Right forelimb (tissue), 1 donor: ENCODE measurements around the gene CDH22.

Experiments
- DNase-seq: peaks from one replicate; pipeline ENCODE4 v3.0.0-alpha.2; 2018

The CDH22 gene

DNA sequence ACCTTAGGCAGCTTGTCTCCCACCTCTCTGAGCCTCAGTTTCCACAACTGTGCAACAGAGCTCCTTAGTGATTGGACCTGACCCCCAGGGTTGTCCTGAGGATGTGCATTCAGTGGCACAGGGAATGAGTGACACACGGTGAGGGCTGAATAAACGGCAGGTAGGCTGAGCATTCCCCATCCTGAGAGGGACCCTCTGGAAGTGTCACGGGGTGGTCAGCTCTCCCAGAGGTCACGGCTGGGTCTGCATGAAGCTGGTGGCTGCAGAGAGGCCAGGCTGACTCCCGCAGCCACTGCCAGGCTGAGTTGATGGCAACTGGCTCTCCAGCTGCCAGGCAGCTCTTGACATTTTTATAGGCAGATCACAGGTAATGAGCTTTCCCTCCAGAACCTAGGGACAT, 147.6 kb downstream of the CDH22 start:
- DNase-seq, result no peak

DNA sequence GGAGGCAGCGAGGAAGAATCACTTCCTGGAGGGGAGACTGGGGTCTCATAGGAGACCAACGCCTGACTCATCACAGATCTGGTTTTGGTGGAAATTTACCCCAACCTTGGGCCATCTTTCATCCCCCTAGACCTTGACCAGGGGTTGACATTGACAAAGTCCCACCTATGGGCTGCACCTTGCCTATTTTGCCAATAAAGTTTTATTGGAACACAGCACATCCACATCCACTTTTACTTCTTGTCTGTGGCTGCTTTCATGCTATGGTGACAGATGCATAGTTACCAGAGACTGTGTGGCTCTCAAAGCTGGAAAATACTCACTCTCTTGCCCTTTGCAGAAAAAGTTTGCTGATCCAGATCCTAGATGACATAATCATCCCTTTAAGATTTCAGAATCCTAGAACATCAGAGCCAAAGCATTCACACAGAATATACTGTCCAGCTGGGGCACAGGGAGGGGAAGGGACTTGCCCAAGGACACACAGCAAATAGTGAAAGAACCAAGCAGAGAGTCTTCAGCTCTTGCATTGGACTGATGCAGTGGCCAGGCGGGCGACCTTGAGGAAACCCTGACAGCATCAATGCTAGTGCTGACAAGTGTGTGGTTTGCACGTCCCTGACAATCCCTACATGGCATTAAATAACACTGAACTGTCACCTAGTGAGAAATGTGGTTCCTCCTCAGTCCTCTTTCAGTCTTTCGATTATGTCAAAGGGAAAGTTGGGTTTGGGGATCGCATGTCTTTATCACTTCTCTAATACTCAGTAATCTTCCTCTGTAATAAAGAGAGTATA, 149.0 kb downstream of the CDH22 start:
- DNase-seq, result no peak

DNA sequence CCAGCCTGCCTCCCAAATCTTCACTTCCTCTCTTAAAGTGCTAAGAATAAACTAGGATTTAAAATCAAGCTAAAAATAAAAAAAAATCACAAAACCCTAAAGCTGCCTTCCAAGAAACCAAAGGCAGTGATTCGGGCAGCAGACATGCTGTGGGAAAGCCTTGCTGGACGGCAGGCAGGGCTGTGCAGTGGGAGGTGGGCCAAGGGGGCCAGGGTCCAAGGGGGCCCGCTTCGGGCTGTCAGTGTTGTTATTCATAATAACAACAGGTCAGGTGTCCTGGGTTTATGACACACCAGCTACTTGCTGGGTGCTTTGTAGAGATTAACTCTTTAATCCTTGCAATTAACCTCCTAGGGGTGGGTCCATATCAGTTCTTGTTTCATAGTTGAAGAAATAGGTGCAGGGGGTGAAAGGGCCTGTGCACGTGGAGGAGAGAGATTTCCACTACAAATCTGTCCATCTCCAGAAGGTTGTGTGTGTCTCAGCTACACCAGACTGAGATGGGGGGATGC, 149.8 kb downstream of the CDH22 start:
- no peak for DNase-seq

DNA sequence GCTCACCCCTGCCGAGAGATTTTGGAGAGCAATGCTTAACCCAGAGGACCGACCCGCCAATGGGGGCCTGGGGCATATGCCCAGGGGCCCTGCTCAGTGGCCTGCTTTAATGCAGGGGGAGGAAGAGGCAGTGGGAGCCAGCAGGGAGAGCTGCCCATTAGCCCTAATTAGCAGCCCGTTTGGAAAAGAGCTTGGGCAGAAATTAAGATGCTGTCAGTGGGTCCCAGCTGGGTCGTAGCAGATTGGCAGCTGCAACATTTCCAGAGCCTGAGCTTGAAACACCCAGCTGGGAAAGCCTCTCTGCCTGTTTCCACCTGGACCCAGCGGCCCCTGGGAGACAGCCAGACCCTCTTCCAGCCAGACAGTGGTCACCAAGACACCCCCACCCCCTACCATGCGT, 150.7 kb downstream of the CDH22 start:
- DNase-seq, result no peak

DNA sequence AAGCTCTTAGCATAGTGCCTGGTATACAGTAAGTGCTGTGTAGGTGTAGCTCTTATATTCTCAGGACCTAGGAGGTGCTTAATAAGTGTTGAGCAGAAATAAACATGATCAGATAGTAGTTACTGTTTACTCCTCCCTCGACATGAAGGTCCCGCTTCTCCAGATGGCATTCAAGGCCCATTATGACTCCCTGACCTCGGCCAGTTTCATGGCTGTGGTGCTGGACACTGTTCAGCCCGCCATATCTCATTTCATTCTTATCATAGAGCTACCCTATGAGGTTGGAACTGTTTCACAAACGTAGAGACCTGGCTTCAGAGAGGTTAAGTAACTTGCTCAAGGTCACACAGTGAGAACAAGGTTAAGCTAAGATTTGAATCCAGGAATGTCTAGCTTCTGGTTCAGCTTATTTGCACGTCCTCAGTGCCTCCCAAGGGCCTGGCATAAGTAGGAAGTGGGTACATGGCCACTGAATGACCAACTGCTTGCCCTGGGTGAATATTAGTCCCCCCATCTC, 151.2 kb downstream of the CDH22 start:
- DNase-seq, result no peak

DNA sequence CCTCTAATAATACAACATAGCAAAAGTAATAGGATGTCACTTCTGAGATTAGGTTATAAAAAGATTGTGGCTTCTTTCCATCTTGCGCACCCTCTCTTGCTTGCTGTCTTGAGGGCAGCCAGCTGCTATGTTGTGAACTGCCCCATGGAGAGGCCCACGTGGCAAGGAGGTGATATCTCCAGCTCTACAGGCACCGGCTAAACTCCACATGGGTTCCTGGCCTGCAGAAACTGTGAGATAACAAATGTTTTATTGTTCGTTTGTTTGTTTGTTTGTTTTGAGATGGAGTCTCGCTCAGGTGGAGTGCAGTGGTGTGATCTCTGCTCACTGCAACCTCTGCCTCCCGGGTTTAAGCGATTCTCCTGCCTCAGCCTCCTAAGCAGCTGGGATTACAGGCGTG, 152.2 kb downstream of the CDH22 start:
- DNase-seq, result no peak

DNA sequence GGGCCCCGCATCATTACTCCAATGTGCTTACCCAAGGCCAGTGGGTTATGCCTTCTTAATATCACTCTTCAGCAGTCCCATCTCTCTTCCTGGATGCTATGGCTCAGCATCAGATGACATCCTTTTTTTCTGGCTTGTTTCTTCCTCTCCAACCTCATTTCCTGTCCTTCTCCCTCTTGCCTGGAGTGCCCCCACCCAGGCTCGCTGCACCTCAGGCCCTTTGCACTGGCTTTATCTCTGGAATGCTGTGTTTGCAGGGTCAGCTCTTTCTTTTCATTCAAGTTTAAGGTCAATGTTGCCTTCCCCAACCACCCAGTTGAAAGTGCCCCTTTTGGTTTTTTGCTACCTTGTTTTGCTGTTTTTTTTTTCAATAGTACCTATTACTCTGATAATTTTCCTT, 153.5 kb downstream of the CDH22 start:
- no peak for DNase-seq

DNA sequence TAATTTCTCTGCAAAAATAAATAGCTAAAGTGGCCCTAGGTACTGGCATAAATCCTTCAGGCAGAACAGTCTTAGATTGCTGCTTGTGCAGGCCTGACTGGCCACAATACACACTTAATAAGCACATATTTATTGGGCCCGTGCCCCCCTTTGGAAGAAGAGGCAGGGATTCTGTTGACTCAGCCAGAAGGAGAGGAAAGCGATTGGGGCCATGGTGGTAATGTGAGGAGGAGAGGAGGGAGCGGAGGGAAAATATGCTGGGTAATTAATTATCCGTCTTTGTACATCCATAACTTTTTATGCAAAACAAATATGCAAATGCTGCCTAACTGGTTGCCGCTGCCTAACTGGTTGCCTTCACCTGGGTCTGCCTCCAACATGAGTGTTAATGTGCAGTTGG, 154.0 kb downstream of the CDH22 start:
- no peak for DNase-seq

DNA sequence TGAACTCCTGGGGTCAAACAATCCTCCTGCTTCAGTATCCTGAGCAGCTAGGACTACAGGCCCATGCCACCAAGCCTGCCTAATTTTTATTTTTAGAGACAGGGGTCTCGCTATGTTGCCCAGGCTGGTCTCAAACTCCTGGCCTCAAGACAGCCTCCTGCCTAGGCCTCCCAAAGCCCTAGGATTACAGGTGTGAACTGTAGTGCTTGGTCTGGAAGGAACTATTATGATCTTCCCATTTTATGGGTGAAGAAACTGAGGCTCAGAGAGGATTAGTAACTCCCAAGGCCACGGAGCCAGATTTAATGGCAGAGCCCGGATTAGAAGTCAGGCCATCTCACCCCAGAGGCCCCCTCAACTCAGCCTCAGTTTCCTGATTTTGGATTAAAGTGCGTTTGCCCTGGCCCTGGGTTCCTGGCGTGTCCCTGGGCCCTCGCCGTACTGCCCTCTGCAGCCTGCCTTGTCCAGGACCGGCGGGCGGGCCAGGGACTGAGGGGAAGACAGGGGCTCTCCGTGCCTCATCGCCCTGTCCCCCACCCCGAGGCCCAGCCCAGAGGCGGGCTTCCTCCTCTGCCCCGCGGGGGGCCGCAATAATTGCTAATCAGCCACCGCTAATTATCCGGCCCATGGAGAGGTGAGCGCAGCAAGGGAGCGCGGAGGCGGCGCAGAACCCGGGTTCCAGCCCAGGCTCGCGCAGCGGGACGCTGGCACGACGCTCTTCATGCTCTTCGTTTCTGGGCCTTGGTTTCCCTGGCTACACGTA, 155.3 kb downstream of the CDH22 start:
- no peak for DNase-seq

DNA sequence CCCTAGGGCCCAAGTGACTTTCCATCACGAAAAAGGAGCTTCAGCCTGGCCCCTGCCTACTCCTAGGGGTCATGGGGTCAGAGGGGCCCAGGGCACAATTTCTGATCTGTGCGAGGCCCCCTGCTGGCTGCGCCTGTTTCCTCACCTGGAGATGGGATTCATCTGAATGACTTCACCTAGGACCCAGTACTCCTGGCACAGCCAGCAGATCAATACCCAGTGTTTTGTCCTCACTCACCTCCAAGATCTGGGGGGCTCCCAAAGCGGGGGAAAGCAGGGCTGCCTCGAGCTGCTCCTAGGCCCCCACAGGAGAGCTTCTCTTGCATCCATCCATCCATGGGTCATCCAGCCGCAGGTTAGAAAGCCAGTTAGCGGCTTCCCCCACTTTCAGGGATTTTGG, 156.4 kb downstream of the CDH22 start:
- DNase-seq, result no peak

DNA sequence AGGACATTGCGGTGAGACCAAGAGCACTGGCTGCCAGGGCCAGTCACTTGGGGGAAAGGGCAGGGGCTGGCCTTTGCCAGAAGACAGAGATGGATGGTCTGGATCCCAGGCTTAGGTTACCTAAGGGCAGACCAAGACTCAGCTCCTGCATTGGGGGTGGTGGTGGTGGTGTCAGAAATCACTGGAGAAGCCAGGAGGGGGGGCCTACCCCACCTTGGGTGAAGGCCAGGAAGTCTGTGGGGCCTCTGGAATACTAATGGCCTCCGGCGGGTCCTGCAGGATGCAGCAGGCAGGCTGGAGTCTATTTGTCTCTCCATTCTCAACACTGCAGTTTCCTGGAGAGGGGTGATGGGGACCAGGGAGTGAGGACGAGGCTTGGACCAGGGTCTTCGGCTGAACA, 157.4 kb downstream of the CDH22 start:
- no peak for DNase-seq

DNA sequence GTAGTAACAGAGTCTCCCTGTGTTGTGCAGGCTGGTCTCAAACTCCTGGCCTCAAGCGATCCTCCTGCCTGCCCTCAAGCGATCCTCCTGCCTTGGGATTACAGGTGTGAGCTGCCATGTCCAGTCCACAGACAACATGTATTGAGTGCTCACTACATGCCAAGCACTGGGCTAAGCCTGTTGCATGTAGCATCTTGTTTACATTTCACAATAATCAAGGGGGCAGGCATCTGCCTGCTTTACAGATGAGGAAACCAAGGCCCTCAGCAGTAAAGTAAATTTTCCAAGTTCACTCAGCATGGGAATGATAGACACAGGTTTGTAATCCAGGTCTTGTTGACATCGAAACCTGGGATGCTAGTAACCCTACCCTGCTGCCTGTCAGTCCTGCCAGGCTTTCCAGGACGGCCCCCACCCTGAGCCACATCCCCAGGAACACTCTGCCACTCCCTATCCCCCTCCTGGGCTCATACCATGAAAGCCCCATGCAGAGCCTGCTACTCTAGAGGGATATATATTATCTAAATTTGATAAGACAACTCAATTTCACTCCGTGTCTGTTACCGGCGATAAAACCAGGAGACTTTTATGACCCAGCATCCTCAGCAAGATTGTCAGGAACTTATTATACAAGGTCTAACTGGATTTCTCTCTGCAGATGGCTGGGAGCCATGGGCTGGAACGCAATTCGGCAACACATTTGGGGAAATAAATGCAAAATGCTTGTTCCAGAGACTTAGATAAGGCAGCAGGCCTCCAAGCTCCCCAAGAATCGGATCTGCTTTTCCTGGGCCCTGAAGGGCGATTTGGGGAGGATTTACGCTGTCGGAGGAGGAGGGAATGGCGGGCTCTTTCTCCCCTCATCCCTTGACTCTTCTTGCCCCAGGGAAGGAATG, 159.7 kb downstream of the CDH22 start:
- DNase-seq, result no peak

DNA sequence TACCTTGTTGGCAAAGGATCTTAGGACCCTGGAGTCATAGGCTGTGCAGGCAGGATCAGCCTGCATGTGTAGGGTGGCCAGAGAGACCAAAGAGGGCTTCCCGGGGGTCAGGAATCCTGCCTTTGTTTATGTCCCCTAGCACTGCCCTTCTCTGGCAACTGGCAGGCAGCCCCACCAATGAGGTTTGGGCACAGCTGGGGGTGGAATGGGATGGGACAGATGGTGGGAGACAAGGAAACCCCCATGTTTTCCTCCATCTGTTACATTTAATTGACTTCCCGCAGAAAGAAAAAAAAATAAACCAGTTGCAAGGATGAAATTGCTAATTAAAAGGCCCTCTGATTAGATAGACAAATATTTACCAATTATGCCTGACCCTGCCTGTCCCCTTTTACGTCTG, 162.6 kb downstream of the CDH22 start:
- DNase-seq, result no peak

DNA sequence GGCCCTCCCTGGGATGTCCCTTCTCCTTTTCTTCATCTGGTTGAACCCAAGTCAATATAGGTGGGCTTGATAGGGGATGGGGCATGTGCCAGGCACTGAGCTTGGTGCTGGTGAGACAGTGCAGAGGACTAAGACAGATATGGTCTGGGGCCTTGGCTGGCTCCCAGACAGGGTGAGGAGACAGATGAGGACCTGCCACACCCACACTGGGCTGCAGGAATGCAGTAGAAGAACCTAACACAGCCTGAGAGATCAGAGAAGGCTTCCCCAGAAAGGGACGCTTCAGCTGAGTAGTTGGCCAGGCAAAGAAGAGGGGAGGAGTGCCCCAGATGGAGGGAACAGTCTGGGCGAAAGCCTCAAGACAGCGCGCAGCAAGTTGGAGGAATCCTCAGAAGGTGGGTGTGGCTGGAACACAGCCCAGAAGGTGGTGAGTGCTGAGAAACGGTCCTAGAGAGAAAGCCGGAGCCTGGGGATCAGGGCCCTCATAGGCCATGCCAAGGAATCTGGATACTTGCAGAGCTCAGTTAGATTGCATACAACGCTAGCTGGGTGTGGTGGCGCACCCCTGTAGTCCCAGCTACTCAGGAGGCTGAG, 163.8 kb downstream of the CDH22 start:
- no peak for DNase-seq

DNA sequence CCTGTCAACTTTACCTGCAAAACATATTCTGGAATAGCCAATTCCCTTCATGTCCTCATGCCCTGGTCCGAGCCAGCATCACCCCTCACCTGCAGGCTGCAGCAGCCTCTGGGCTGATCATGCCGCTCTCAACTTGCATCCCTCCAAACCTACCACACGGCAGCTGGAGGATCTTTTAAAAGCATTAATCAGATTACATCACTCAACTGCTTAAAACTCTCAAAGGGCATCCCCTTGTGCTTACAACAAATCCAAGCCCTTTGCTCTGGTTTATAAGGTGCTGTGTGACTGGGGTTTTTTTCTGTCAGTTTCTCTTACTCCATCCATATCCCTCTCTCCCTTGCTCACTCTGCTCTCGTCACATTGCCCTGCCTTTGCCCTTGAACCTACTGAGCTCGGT, 166.2 kb downstream of the CDH22 start:
- DNase-seq, result no peak

DNA sequence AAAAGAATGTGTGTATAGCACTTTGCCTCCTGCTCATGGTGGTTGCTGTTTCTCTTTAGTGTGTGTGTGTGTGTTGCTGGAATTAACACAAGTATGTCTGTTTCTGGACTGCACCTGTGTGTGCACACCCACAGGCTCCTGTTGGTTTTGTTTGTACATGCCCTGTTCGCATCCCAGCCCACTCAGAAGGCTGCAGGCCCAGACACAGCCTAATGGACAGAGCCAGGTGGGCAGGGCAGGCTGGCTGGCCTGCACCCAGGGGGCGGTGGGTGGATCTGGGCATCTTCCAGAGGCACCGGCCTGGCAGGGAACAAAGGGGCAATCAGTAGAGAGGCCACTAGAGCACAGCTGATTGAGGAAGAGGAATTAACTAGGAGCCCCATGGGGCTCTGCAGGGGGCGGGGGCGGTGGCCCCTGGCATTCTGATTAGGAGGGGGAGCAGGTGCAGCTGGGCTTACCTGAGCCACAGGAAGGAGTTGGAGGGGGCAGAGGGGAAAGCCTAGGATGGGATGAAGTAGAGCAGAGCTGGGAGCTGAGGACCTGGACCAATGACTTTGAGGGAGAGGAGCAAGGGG, 168.3 kb downstream of the CDH22 start:
- peak; percentile 52 for DNase-seq

DNA sequence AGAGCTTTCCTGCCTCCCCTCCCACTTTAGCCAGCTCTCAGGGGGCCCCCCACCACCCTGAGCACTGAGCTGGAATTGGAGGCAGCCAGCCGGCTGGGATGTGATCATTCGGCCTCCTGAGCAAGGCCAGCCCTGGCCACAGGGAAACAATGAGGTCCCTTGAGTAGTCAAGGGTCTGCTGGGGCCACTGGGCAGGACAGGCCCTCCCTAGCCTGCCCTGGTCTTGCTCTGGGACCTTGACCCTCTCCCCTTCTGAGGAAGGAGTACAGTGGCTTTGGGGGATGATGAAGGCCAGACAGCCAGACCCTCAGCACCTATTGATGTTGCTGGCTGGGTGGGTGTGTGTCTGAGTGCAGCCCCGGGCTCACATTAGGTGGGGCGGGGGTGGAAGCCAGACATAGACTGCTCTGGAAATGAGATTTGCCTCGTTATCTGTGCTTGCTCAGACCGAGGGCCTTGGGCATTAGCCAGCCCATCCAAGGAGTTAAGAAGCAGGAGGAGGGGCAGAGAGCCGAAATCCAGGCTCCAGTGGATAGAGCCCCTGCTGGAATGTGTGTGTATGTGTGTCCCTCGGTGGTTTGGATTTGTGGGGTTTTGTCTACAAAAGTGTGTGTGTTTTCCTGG, 168.9 kb downstream of the CDH22 start:
- no peak for DNase-seq

DNA sequence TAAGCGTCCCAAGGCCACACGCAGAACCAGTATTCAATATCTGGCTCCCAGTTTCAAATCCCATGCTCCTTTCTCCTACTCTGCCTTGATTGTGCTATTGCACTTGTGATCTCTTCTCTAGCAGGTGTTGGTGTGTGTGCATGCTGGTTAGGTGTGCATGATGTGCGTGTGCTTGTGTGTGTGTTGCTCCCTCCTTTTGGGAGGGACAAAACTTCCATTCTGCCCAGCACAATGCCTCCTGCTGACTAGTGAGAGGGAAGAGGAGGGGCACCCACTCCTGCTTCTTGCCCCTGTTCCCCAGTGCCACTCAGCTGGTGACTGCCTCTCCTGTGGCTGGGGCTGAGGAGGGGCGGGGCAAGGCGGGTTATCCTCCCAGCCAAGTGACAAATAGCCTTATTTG, 170.5 kb downstream of the CDH22 start:
- DNase-seq, result no peak

DNA sequence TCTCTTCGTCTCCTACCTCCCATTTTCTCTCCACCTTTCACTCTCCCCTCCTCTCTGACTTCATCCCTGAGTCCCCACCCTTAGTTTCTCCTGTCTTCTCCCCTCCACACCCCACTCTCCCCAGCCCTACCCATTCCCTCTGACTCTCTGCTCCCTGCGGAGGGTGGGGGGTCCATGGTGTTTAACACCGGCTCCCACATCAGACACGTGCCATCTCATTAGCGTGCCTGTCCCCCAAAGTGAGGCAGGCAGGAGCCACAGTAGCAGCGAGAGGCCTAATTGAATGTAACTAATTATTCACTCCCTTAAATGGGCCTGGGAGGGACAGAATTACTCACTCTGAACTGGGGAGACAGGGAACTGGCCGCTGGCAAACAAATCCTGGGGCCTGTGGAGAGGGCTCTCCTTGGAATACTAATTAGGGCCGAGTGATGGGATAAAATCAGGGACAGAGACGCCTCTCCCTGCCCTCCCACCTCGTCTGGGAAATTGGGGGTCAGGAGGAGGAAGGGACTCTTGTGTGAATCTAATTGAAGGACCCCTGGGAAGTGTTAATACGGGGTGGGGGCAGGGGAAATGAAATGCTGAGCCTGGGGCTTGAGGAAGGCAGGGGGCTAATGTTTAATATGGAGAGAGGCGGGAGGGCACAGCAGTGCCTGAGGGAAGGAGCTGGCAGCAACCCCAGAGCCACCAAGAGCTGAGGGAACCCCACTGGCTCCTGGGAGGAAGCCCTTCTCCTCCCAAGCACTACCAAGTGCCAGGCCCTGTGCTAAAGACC, 172.3 kb downstream of the CDH22 start:
- DNase-seq, result no peak

DNA sequence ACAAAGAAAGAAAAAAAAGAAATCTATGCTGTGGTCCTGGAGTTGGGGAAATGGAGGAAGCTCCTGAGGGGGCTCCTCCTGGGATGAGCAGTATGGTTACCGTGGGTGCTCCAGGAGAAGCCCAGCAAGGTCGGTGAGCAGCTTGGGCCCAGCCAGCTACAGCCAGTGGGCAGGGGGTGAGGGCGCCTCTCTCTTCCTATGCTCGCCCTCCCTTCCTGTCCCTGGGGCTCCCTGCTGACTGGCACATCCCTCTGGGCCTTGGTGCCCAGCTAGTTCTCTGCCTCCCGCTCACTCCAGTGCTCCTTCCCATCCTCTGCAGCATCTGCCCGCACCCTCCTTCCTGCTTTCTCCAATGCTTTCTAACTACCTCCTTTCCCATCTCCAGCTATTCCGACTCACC, 173.6 kb downstream of the CDH22 start:
- DNase-seq, result no peak
